B cell (primary cell): ENCODE data around the gene VRK2. TPM values are rescaled to one million over a fixed set of nuclear protein-coding genes. Genes with fewer than 3 reads are reported as not detected.

Experiments used
- ATAC-seq: fragments of 200-7000 bp; cut with Tn5 transposase; one replicate; pipeline ENCODE4 v1.10.0; 2021; ENCODE audit warnings: low read depth, mild to moderate bottlenecking, moderate number of reproducible peaks, moderate library complexity
- CTCF ChIA-PET: fragments of 350-600 bp; sonication (Branson Sonifier 250); formaldehyde crosslinking; loops from one replicate; lab custom pipeline; 2021; ENCODE audit warnings: antibody characterized with exemption, inconsistent platforms; lab: Charles Lee
- POLR2A ChIA-PET: fragments of 350-600 bp; sonication (Branson Sonifier 250); formaldehyde crosslinking; loops from one replicate; lab custom pipeline; 2021; ENCODE audit warnings: antibody characterized with exemption; lab: Charles Lee
- DNase-seq: peaks from one replicate; pipeline ENCODE4 v3.0.0; 2013
- H2AFZ ChIP-seq: 2 replicates; pipeline ENCODE4 v1.6.1; 2012; ENCODE audit warnings: mild to moderate bottlenecking, low read depth, low read length; ENCODE audit not compliant: insufficient read depth, poor library complexity, severe bottlenecking
- H3K27ac ChIP-seq, 2 donors: 1 replicate in 1 of 2; 2 replicates in 1 of 2; pipeline ENCODE4 v1.5.1; 2012 to 2013; ENCODE audit warnings: low read length in 2 of 2, mild to moderate bottlenecking in 2 of 2, moderate library complexity in 1 of 2
- H3K27me3 ChIP-seq, 4 experiments: fragments of 200-600 bp in 1 of 4; sonication (generic) in 1 of 4; replicated peaks in 1 of 4; 1 replicate in 2 of 4; 2 replicates in 2 of 4; pipeline versions ENCODE4 v1.6.1 to v1.7.0; 2013 to 2016; ENCODE audit warnings: low read length in 3 of 4, mild to moderate bottlenecking in 2 of 4, mixed read lengths in 1 of 4, moderate library complexity in 1 of 4; ENCODE audit not compliant: insufficient read depth in 4 of 4, control insufficient read depth in 3 of 4; ENCODE audit errors: control extremely low read depth in 1 of 4
- H3K36me3 ChIP-seq, 2 experiments: replicated peaks in 1 of 2; 1 replicate in 1 of 2; 2 replicates in 1 of 2; pipeline versions ENCODE4 v1.6.1 to v1.7.1; 2013; ENCODE audit warnings: low read length in 1 of 2; ENCODE audit not compliant: insufficient read depth in 2 of 2, control insufficient read depth in 1 of 2; ENCODE audit errors: control extremely low read depth in 1 of 2, extremely low read depth in 1 of 2
- H3K4me1 ChIP-seq, 2 donors: fragments of 200-600 bp in 1 of 2; sonication (generic) in 1 of 2; 1 replicate in 1 of 2; 2 replicates in 1 of 2; pipeline versions ENCODE4 v1.5.1 to v1.6.1; 2013 to 2017; ENCODE audit warnings: low read length in 2 of 2; ENCODE audit not compliant: control insufficient read depth in 2 of 2, insufficient read depth in 2 of 2
- H3K4me2 ChIP-seq: replicated peaks from 2 replicates; pipeline ENCODE3; 2012; ENCODE audit warnings: mild to moderate bottlenecking, low read depth, low read length; ENCODE audit not compliant: poor library complexity, severe bottlenecking
- H3K4me3 ChIP-seq, 5 experiments: fragments of 200-600 bp in 1 of 5; sonication (generic) in 1 of 5; 1 replicate in 3 of 5; 2 replicates in 2 of 5; pipeline versions ENCODE4 v1.5.1 to v1.7.0; 2011 to 2016; ENCODE audit warnings: low read length in 4 of 5, mild to moderate bottlenecking in 4 of 5, low read depth in 2 of 5, control low read depth in 1 of 5, moderate library complexity in 1 of 5; ENCODE audit not compliant: insufficient read depth in 1 of 5; ENCODE audit errors: control extremely low read depth in 1 of 5, extremely low read depth in 1 of 5
- H3K79me2 ChIP-seq: fragments of 200-600 bp; sonication (generic); one replicate; pipeline ENCODE4 v1.6.0; 2016; ENCODE audit warnings: low read length; ENCODE audit not compliant: control insufficient read depth, insufficient read depth
- H3K9ac ChIP-seq: fragments of 200-600 bp; sonication (generic); 2 replicates; pipeline ENCODE4 v1.6.1; 2017; ENCODE audit warnings: mild to moderate bottlenecking, low read length, moderate library complexity
- H3K9me3 ChIP-seq, 3 donors: one replicate each; pipeline versions ENCODE4 v1.6.1 to v1.7.1; 2013; ENCODE audit warnings: low read length in 2 of 3; ENCODE audit not compliant: control insufficient read depth in 2 of 3, insufficient read depth in 1 of 3; ENCODE audit errors: control extremely low read depth in 1 of 3
- H4K20me1 ChIP-seq: 2 replicates; pipeline ENCODE4 v1.6.0; 2012; ENCODE audit warnings: mild to moderate bottlenecking, low read length; ENCODE audit not compliant: insufficient read depth, control insufficient read depth, poor library complexity, severe bottlenecking
- H3K27ac Mint-ChIP-seq: one replicate; pipeline ENCODE4 v1.8.0; 2021; ENCODE audit warnings: mixed read lengths
- H3K27me3 Mint-ChIP-seq: one replicate; pipeline ENCODE4 v1.8.0; 2021; ENCODE audit warnings: mixed read lengths
- H3K4me1 Mint-ChIP-seq: one replicate; pipeline ENCODE4 v1.8.0; 2021; ENCODE audit warnings: mixed read lengths
- H3K4me3 Mint-ChIP-seq: one replicate; pipeline ENCODE4 v1.8.0; 2021; ENCODE audit warnings: mixed read lengths
- H3K9me3 Mint-ChIP-seq: one replicate; pipeline ENCODE4 v1.8.0; 2022; ENCODE audit warnings: mixed read lengths; ENCODE audit not compliant: insufficient read depth
- CTCF ChIP-seq: fragments of 200-600 bp; IDR thresholded peaks from one replicate; pipeline ENCODE4 v1.8.0; 2022; ENCODE audit warnings: antibody characterized with exemption, mild to moderate bottlenecking
- EZH2 ChIP-seq: IDR thresholded peaks from 2 replicates; pipeline ENCODE4 v1.6.1; 2012; ENCODE audit warnings: borderline replicate concordance, low read depth, mild to moderate bottlenecking, moderate library complexity, low read length; ENCODE audit not compliant: insufficient read depth, poor library complexity, severe bottlenecking
- intact Hi-C: fragments of 100-400 bp; cut with micrococcal nuclease; formaldehyde crosslinking; loops from one replicate; pipeline ENCODE4 v1.10.0; 2022
- polyA plus RNA-seq: library from polyadenylated mRNA; depleted of rRNA; stranded (reverse); fragments of >200 nt; gene quantifications from 2 replicates; pipeline ENCODE4 v1.2.3, GENCODE V29; 2012
- total RNA-seq, 2 donors: library from RNA; stranded (reverse); fragments of 120-200 nt in 1 of 2; gene quantifications; 1 replicate in 1 of 2; 2 replicates in 1 of 2; pipeline versions ENCODE4 v1.2.3 to v1.2.4, GENCODE V29; 2013 to 2022

Gene VRK2
- total and polyA plus RNA-seq, 2 donors (not counting 1 experiment from before 2014, with no cell fraction given) = 10.2 to 35.5 TPM

GRCh38 chr2:58054264-58054663, 7.7 kb downstream of the VRK2 start:
- CTCF ChIA-PET = no interaction called here
- peaks cover 7% of the 10 kb centered on the region for H3K79me2 ChIP-seq

More at GRCh38 chr2:58054264-58054663, 7.7 kb downstream of the VRK2 start:
- ATAC-seq (no peak), DNase-seq (no peak)
- intact Hi-C loops = no loop called here
- TF ChIP-seq EZH2 = no peak
- TF ChIP-seq CTCF = no peak
- Histone ChIP-seq H3K4me1 (no peaks in the 10 kb centered on the region), H3K9ac (no peak overlapping the region), H4K20me1 (no peaks in the 10 kb centered on the region), H3K27ac (no peak overlapping the region), H3K9me3 (no peaks in the 10 kb centered on the region), H2AFZ (no peak overlapping the region), H3K36me3 (peaks cover 0 to 21% of the 10 kb centered on the region in 2 experiments), H3K27me3 (no peaks in the 10 kb centered on the region), H3K4me2 (no peak overlapping the region), H3K4me3 (no peak overlapping the region)
- Mint-ChIP-seq H3K4me3 (no peak overlapping the region), H3K27me3 (no peaks in the 10 kb centered on the region), H3K4me1 (peaks cover 32% of the 10 kb centered on the region), H3K27ac (no peak overlapping the region), H3K9me3 (no peaks in the 10 kb centered on the region)
- POLR2A ChIA-PET = no interaction called here
